Kasumi-1 (cell line): Measurements from ENCODE around the gene HS1BP3.

Source experiments
- DNase-seq, 2 experiments: peaks; one replicate each; lab custom pipeline; 2025; lab: John Stamatoyannopoulos, UW

Gene HS1BP3

DNA sequence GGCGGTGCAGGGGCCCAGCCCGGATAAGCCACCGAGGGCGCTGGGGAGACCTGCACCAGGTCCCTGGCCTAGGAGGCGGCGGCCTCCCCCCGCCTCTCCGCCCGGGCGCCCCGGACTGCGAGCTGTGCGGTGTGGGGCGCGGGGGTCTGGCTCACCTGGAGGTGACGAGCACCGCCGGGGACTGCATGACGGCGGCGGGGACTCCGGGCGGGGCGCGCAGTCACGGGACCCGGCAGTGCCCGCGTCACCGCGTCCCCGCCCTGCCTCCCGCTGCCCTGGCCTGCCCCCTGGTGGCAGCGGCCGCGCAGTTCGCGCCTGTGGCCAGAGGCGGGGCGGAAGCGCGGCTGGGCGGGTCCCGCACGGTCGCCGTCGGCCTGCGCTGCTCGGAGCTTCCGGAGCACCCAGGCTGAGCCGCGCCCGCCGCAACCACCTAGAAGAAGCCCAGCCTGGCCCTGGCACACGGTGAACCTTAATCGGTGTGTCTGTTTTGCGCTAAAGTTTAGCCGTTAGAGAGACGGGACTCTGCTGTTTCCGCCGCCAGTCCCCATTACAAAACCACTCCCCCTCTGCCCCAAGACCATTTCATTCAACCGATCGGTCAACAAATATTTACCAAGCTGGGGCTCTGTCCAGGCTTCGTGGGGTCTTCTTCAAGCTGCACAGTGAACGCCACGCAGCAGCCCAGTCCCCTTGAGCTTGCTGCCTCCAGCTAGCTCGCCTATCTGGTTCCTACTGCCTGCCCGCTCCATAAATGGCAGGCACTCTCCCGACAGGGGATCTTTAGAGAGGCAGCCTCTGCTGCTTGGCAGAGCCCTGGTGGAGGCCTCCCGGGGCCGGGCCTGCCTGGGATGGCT lies at the start of gene HS1BP3:
Gene HS1BP3, minus strand, starts transcription at position 222 of the 854 bp plus-strand sequence. Its CDS starts 35 bp downstream, at position 187.
- DNase-seq = peak; percentile 66 to 77

- DNase-seq = peak; percentile 43
Observed at GRCh38 chr2:20698916-20699613, 48.2 kb upstream of the HS1BP3 start.

- DNase-seq = no peak
Observed at GRCh38 chr2:20697322-20697934, 46.5 kb upstream of the HS1BP3 start.

- no peak for DNase-seq
Observed at GRCh38 chr2:20696366-20696765, 45.5 kb upstream of the HS1BP3 start.

DNA sequence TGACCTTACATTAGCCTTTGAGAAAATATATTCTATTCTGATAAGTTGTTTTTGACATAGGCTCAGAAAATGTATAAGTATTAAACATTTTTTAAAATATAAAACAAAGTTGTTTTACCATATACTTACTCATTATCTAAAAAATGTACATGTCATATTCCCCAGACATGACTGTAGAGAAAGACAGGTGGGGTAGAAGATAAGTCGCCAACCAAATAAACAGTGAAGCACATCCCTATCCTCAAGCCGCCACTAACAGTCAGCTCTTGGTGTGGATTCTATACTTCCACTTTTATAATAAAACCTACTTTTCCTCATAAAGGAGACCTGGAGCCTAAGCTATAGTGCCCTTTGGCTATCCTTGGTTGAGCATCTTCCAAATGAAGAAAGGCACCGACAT lies 42.4 kb upstream of the HS1BP3 start:
- DNase-seq = no peak

DNA sequence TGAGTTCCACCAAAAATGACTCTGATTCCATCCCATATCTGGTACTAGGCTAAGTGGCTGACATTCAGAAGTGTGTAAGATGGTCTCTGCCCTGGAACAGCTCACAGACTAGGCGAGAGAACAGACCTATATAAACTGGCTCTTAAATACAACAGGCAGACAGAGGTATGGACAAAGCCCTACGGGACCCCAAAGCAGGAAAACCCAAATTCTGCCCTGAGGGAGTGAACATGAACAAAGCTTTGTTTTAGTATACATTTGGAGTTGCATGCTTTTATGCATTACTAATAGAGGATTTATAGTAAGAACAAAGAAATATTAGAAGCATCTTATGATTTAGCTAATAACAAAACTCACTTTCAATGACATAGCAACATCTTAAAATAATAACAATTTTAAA lies 41.2 kb upstream of the HS1BP3 start:
- DNase-seq = no peak

DNA sequence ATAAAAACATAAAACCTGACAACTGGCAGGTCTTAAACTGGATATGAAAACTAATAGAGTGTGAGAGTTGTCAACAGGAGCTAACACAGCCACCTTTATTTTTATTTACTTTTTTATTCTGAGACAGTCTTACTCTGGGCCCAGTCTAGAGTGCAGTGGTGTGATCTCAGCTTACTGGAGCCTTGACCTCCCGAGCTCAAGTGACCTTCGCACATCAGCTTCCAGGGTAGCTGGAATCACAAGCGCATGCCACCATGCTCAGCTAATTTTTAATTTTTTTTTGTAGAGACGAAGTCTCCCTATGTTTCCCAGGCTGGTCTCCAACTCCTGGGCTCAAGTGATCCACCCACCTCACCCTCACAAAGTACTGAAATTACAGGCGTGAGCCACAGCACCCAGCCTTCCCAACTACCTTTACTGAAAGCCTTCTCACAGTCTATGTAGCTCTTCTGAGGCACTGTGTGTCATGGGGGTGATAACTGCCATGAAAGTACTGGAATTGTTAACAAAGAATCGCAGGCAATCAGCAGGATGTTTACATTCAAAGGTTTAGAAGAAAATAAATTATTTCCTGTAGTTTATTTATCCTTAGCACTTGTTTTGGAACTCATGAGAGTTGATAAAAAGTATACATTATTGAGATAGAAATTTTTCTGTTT lies 40.3 kb upstream of the HS1BP3 start:
- no peak for DNase-seq

DNA sequence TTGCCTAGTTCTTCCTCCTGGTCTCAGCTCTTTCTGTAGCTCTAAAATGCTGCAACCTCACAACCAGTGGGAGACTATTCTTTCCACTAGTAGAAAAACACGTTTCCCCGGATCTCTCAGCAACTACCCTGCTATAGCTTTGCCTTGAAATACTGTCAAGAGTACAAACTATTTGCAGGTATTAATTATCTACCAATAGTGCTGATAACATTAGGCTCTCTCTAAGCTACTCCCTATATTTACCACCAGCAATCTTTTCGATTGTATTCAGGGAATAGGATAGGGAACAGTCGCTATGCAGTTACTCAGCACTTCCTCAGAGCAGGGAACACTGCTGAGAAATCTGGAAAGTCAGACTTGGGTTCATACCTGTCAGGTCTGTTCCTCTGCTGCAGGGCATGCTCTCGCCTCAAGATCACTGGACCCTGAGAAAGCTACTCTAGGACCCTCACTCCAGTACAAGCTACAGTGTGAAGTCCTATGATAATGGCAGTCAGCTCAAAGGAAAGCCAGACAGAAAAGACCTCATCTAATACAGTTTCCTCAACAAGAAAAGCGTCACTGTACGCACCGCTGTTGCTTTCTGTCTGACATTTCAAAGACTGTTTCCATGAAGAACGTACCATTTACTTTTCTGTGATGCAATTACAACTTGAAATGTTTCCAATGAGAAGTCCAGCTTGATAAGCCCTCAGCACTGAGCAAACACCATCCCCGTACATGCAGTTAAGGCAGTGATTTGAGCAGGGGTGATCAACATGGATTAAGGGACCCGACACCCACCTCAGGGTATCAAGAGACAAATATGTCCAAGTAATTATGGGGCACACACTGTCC lies 38.7 kb upstream of the HS1BP3 start:
- no peak for DNase-seq

- DNase-seq = no peak
Observed at GRCh38 chr2:20687260-20687832, 36.4 kb upstream of the HS1BP3 start.

- DNase-seq = no peak
Observed at GRCh38 chr2:20684581-20685063, 33.7 kb upstream of the HS1BP3 start.

DNA sequence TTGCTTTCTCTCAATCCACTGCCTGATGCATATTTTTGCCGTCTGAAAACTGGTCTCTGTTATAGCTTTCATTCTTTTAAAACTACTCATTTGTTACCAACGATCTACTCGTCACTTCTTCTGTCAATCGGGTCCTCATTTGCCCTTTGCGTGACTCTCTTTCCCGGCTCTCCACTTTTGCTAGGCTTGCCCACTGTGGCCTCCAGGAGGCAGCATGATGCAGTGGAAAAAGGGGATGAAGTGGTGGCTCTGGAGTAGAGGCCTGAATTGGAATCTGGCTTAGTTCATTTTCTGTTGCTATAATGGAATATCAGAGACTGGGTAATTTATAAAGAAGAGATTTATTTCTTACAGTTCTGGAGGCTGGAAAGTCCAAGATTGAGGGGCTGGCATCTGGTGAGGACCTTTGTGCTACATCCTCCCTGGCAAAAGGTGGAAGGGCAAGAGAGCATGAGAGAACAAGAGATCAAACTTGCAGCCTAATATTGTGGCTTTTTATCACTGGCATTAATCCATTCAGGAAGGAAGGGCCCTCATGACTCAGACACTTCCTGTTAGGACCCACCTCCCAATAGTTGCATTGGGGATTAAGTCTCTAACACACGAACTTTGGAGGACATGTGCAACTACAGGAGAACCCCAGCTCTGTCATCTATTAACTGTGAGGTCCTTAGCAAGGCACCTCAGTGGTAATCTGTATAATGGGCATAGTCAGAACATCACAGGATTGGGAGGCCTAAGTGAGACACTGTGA lies 31.4 kb upstream of the HS1BP3 start:
- DNase-seq = peak; percentile 10 to 24

- no peak for DNase-seq
Observed at GRCh38 chr2:20680744-20681375, 30.0 kb upstream of the HS1BP3 start.

DNA sequence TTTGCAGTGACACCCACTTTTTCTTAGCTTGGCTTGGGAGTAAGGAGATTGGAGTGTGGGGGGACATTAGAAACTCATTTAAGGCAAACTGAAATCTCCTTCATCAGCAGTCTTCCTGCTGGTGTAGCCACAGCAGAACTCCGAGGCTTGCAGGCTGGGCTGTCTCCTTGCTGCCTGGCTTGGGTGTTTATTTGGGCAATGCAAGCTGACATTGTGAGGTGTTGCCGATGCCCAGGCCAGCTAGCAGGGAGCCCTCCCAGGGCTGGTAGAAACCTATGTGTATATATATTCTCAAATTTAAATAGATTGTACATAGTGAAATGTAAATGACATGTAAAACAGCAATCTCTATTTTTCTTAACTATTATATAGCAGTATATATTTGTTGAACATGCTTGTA lies 27.9 kb upstream of the HS1BP3 start:
- DNase-seq = no peak

DNA sequence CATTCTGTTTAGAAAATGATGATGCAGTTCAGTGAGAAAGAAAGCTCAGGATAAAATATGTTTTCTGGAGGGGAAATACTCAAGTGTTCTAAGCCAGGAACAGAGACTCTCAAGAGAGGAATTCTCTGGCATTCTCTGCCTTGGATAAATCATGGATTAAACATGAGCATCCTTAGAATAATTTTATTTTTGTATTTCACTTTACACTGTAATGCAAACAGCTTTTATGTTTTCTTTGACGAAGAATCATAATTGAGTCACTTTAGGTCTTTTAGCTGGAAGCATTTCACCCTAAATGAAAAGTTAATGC lies 27.1 kb upstream of the HS1BP3 start:
- no peak for DNase-seq

GRCh38 chr2:20677301-20678085 lies 26.6 kb upstream of the HS1BP3 start:
- no peak for DNase-seq

GRCh38 chr2:20676353-20677215 lies 25.7 kb upstream of the HS1BP3 start:
- peak in 1 of 2 experiments; percentile 10 for DNase-seq

DNA sequence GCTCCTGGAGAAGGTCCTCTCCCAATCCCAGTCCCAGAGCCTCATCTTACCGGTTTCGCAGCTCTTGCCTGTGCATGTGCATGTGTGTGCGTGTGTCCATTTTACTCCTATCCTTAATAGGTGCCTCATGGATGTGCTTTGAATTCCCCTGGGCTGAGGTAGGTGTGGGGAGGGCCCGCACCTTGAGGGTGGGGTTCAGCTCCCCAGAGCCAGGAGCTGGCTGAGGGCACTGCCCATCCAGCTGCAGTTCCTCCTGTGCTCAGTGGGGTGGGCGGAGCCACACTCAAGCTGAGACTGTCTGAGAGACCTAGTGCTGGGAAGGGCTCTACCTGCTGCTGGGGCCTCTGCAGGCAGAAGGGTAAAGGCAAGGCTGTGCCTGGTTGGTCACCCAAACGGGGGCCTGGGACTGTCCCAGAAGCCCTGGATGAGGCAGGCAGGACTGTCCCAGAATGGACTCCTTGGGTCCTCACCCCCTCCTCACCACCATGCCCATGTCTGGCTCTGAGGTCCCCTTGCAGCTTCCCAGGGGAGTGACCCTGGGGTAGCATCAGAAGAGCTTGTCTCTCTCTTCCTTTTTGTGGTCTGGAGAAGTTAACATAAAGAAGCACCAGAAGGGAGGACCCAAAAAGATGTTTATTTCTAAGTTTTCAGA lies 24.9 kb upstream of the HS1BP3 start:
- peak; percentile 26 to 42 for DNase-seq
